Stimulated activated CD4-positive, alpha-beta T cell treated with anti-CD3 and anti-CD28 coated beads, TNF-alpha, amount 100 ng/mL, for 1 hour (primary cell): ENCODE data around the gene LAMB1.

Experiments
- DNase-seq, 3 donors: peaks; one replicate each; pipeline ENCODE4 v3.0.0-alpha.2; 2020; ENCODE audit warnings: low read depth in 3 of 3, low spot score in 1 of 3

Gene LAMB1

GRCh38 chr7:107882766-107883165 is 120.2 kb downstream of the LAMB1 start:
- DNase-seq, result no peak

DNA sequence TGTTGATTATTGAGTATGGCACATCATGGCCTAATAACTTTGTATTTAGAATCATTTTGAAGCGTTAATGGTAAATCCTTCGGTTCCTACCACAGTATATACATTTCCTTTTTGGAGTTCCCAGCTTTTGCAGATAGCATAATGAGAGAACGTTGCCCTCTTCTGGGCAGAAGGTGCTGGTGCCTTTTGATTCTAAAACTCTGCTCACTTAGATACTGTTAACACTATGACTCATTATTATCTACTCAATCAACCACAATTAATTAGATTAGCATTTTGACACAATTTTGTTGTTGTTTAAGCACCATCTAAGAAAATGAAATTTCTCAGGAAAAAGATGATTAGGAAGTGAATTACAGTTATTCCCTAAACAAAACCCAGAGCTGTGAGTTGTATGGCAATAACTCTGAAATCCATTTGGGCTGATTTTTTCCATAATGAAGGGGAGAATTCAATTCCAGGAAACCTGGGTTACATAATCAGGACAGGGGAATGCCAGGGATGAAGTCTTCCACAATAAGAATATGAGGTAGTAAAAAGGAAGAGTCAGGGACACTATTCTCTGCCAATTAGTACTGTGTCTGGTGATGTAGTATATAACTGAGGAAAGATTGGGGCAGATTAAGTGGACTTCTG is 123.4 kb downstream of the LAMB1 start:
- no peak for DNase-seq

- no peak for DNase-seq
Observed at GRCh38 chr7:107878636-107879035, 124.3 kb downstream of the LAMB1 start.

GRCh38 chr7:107877731-107878382 is 125.1 kb downstream of the LAMB1 start:
- no peak for DNase-seq

DNA sequence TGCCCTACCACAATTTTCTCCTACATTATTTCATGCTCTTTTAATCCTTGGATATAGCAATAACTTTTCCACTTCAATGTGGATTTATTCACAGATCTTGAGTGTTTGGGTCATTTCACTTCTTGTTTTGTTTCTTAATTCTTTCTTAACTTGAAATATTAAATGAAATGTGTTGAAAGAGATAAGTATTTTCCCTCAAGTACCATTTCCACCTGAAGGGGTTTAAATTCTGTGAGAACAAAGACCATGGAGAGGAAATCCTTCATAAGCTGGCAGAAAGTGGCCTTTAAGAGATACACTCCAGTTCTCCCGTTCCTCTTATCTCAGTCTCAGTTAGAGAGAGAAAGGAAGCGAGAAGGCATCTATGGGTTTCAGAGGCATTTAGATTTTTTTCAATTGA is 126.0 kb downstream of the LAMB1 start:
- no peak for DNase-seq

- DNase-seq, result no peak
Observed at GRCh38 chr7:107874605-107875446, 128.1 kb downstream of the LAMB1 start.

DNA sequence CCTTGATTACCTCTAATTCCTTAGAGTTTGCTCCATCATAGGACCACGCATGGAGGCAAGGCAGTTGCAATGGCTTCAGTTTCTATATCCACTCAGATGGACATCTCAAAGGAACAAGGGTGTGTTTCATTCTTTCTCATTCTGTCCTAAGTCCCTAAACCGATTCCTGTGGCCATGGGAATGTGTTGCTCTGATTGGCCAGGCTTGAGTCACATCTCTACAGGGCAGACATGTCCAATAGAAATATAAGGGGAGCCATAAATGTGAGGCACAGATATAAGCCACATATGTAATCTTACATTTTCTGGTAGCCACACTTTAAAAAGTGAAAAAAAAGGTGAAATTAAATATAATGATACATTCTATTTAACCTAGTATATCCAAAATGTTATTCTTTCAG is 128.8 kb downstream of the LAMB1 start:
- DNase-seq, result no peak
